Hepatocyte (in vitro differentiated cells): ENCODE measurements around the gene MGAT4A. TPM values are rescaled to one million over a fixed set of nuclear protein-coding genes. Genes with fewer than 3 reads are reported as not detected.
A peak's percentile ranks its signal among the peaks of the same experiment; 100 is the strongest.

ENCODE experiments used
- DNase-seq: peaks from one replicate; pipeline ENCODE4 v3.0.0-alpha.2; 2016; ENCODE audit warnings: low spot score
- H2AFZ ChIP-seq: fragments of 200-600 bp; sonication (generic); 2 replicates; pipeline ENCODE4 v1.6.0; 2016; ENCODE audit warnings: antibody characterized with exemption, mild to moderate bottlenecking
- H3K27ac ChIP-seq: fragments of 200-600 bp; sonication (generic); 2 replicates; pipeline ENCODE4 v1.5.1; 2016; ENCODE audit warnings: mild to moderate bottlenecking
- H3K27me3 ChIP-seq: fragments of 200-600 bp; sonication (generic); 2 replicates; pipeline ENCODE4 v1.6.1; 2016
- H3K36me3 ChIP-seq: fragments of 200-600 bp; sonication (generic); replicated peaks from 2 replicates; pipeline ENCODE4 v1.5.1; 2016; ENCODE audit warnings: low read depth; ENCODE audit not compliant: insufficient read depth
- H3K4me1 ChIP-seq: fragments of 200-600 bp; sonication (generic); 2 replicates; pipeline ENCODE4 v1.5.1; 2016; ENCODE audit warnings: mild to moderate bottlenecking, moderate library complexity; ENCODE audit not compliant: insufficient read depth
- H3K4me2 ChIP-seq: fragments of 200-600 bp; sonication (generic); 2 replicates; pipeline ENCODE4 v1.6.0; 2016
- H3K4me3 ChIP-seq: fragments of 200-600 bp; sonication (generic); 2 replicates; pipeline ENCODE4 v1.5.1; 2016; ENCODE audit warnings: mild to moderate bottlenecking
- H3K79me2 ChIP-seq: fragments of 200-600 bp; sonication (generic); 2 replicates; pipeline ENCODE4 v1.6.0; 2017; ENCODE audit warnings: mild to moderate bottlenecking
- H3K9me2 ChIP-seq: fragments of 200-600 bp; sonication (generic); replicated peaks from 2 replicates; pipeline ENCODE4 v1.6.0; 2017; ENCODE audit warnings: mild to moderate bottlenecking; ENCODE audit not compliant: insufficient read depth
- H3K9me3 ChIP-seq: fragments of 200-600 bp; sonication (generic); 2 replicates; pipeline ENCODE4 v1.5.1; 2016; ENCODE audit warnings: low read depth, mild to moderate bottlenecking
- H4K20me1 ChIP-seq: fragments of 200-600 bp; sonication (generic); 2 replicates; pipeline ENCODE4 v1.6.0; 2016; ENCODE audit warnings: mild to moderate bottlenecking; ENCODE audit not compliant: insufficient read depth, poor library complexity, severe bottlenecking
- CTCF ChIP-seq: fragments of 200-600 bp; sonication (generic); IDR thresholded peaks from 2 replicates; pipeline ENCODE4 v1.5.1; 2016; ENCODE audit warnings: antibody characterized with exemption, mild to moderate bottlenecking; ENCODE audit not compliant: poor library complexity
- EZH2 ChIP-seq: fragments of 200-600 bp; sonication (generic); IDR thresholded peaks from 2 replicates; pipeline ENCODE4 v1.6.1; 2016; ENCODE audit warnings: antibody characterized with exemption, mild to moderate bottlenecking, borderline replicate concordance
- EZH2phosphoT487 ChIP-seq: fragments of 200-600 bp; sonication (generic); IDR thresholded peaks from one replicate; pipeline ENCODE4 v1.6.1; 2018; ENCODE audit warnings: antibody characterized with exemption, mild to moderate bottlenecking, low read depth, moderate library complexity; ENCODE audit not compliant: unreplicated experiment, severe bottlenecking
- WGBS: methylation state at CpG from one replicate; pipeline ENCODE4 v1.1.6; 2016; ENCODE audit warnings: low lambda C conversion rate; ENCODE audit errors: missing lambda C conversion rate; 5-methylcytosine and 5-hydroxymethylcytosine counted together
- polyA plus RNA-seq: library from polyadenylated mRNA; unstranded; fragments of >200 nt; fragmentation: Nextera tagmentation; extraction: Ambion mirVana; gene quantifications from 2 replicates; pipeline ENCODE4 v1.2.1, GENCODE V29; 2016
- total RNA-seq: library from RNA; depleted of rRNA; stranded (reverse); fragments of >200 nt; gene quantifications from 2 replicates; pipeline ENCODE4 v1.2.3, GENCODE V29; 2014

MGAT4A gene
- total and polyA plus RNA-seq, 2 experiments from 2014 or later = 10.1 to 21.6 TPM

- peak; percentile 64 for DNase-seq
- H3K4me3 ChIP-seq = no peak overlapping the region
Measured at GRCh38 chr2:98704499-98705332, 26.2 kb downstream of the MGAT4A start.

GRCh38 chr2:98703738-98704137 is 27.2 kb downstream of the MGAT4A start:
- H3K4me2 ChIP-seq = peak overlapping the region; percentile 62
- 68% methylated on average over 5 of the region's 5 CpGs for WGBS
- no peaks in the 10 kb centered on the region for H3K36me3 ChIP-seq
- no peak for TF ChIP-seq CTCF
- no peak for TF ChIP-seq EZH2phosphoT487
- TF ChIP-seq EZH2 = no peak
- H3K4me1 ChIP-seq = peaks cover 36% of the 10 kb centered on the region
- peak overlapping the region; percentile 58 for H3K27ac ChIP-seq
- no peaks in the 10 kb centered on the region for H4K20me1 ChIP-seq
- H3K27me3 ChIP-seq = no peaks in the 10 kb centered on the region
- no peak for DNase-seq
- no peaks in the 10 kb centered on the region for H3K9me3 ChIP-seq
- H3K9me2 ChIP-seq = no peaks in the 10 kb centered on the region
- H3K79me2 ChIP-seq = peaks cover 24% of the 10 kb centered on the region
- no peak overlapping the region for H3K4me3 ChIP-seq
- no peak overlapping the region for H2AFZ ChIP-seq

More at GRCh38 chr2:98704499-98705332, 26.2 kb downstream of the MGAT4A start:
- no peaks in the 10 kb centered on the region for H4K20me1 ChIP-seq
- TF ChIP-seq EZH2 = no peak
- no peak for TF ChIP-seq CTCF
- no peak for TF ChIP-seq EZH2phosphoT487
- H2AFZ ChIP-seq = no peak overlapping the region
- no peaks in the 10 kb centered on the region for H3K36me3 ChIP-seq
- H3K4me2 ChIP-seq = peak overlapping the region; percentile 54
- no peaks in the 10 kb centered on the region for H3K9me2 ChIP-seq
- H3K27me3 ChIP-seq = no peaks in the 10 kb centered on the region
- peaks cover 36% of the 10 kb centered on the region for H3K4me1 ChIP-seq
- no peaks in the 10 kb centered on the region for H3K9me3 ChIP-seq
- H3K79me2 ChIP-seq = peaks cover 19% of the 10 kb centered on the region
- 57% methylated on average over 9 of the region's 9 CpGs for WGBS
- H3K27ac ChIP-seq = peak overlapping the region; percentile 58

- WGBS = 53% methylated on average over 6 of the region's 6 CpGs
- peak overlapping the region; percentile 62 for H3K4me2 ChIP-seq
- H3K4me3 ChIP-seq = no peak overlapping the region
- no peaks in the 10 kb centered on the region for H4K20me1 ChIP-seq
- no peaks in the 10 kb centered on the region for H3K9me2 ChIP-seq
- no peaks in the 10 kb centered on the region for H3K27me3 ChIP-seq
- no peaks in the 10 kb centered on the region for H3K9me3 ChIP-seq
- H3K36me3 ChIP-seq = no peaks in the 10 kb centered on the region
- H3K27ac ChIP-seq = peak overlapping the region; percentile 58
- H3K4me1 ChIP-seq = peaks cover 36% of the 10 kb centered on the region
- peaks cover 24% of the 10 kb centered on the region for H3K79me2 ChIP-seq
- DNase-seq = peak; percentile 16
- TF ChIP-seq EZH2 = no peak
- no peak for TF ChIP-seq CTCF
- TF ChIP-seq EZH2phosphoT487 = no peak
- no peak overlapping the region for H2AFZ ChIP-seq
Measured at GRCh38 chr2:98702858-98703620, 27.9 kb downstream of the MGAT4A start.
